Omental fat pad (tissue), 4 donors: ENCODE data around the gene ATP2A3. TPM values are rescaled to one million over a fixed set of nuclear protein-coding genes. Genes with fewer than 3 reads are reported as not detected.

ENCODE experiments used
- ATAC-seq: fragments of 150-250 bp; one replicate; pipeline ENCODE4 v1.9.1; 2016; ENCODE audit warnings: mild to moderate bottlenecking, moderate library complexity; ENCODE audit not compliant: low FRiP score
- DNase-seq: peaks from one replicate; pipeline ENCODE4 v3.0.0-alpha.2; 2019; ENCODE audit warnings: low spot score
- CTCF ChIP-seq, 3 donors: fragments of 450-650 bp; IDR thresholded peaks; one replicate each; pipeline ENCODE4 v1.5.1; 2016 to 2017; ENCODE audit warnings: antibody characterized with exemption in 3 of 3, mild to moderate bottlenecking in 3 of 3, moderate library complexity in 2 of 3
- total RNA-seq, 4 donors: library from RNA; depleted of rRNA; stranded (reverse); fragments of >200 nt; gene quantifications; one replicate each; pipeline ENCODE4 v1.1.0, GENCODE V29; 2016

The ATP2A3 gene
- total RNA-seq, 4 donors from 2014 or later, result 2.9 to 12.3 (median 5.5) TPM

GRCh38 chr17:3891626-3892094 is 72.6 kb downstream of the ATP2A3 start:
- no peak for ATAC-seq
- DNase-seq, result no peak
- TF ChIP-seq CTCF (IDR thresholded peaks at IDR 0.05), result no peak

- no peak for ATAC-seq
- TF ChIP-seq CTCF (IDR thresholded peaks at IDR 0.05), result no peak
- no peak for DNase-seq
Measured at GRCh38 chr17:3890878-3891219, 73.4 kb downstream of the ATP2A3 start.

- peak; percentile 81 for DNase-seq
- TF ChIP-seq CTCF (IDR thresholded peaks at IDR 0.05), result no peak
- ATAC-seq, result peak; percentile 60
Measured at GRCh38 chr17:3890082-3890877, 74.0 kb downstream of the ATP2A3 start.

- no peak for DNase-seq
- no peak for TF ChIP-seq CTCF (IDR thresholded peaks at IDR 0.05)
- ATAC-seq, result no peak
Measured at GRCh38 chr17:3889325-3890012, 74.8 kb downstream of the ATP2A3 start.

GRCh38 chr17:3888343-3889171 is 75.7 kb downstream of the ATP2A3 start:
- no peak for TF ChIP-seq CTCF (IDR thresholded peaks at IDR 0.05)
- ATAC-seq (peak; percentile 39), DNase-seq (peak; percentile 38)

GRCh38 chr17:3887804-3888203 is 76.4 kb downstream of the ATP2A3 start:
- DNase-seq (no peak), ATAC-seq (no peak)
- no peak for TF ChIP-seq CTCF (IDR thresholded peaks at IDR 0.05)
